Keratinocyte (primary cell): ENCODE data around the gene TPMT.

Experiments used
- CTCF ChIP-seq, 3 experiments: IDR thresholded peaks in 1 of 3; conservative IDR thresholded peaks in 1 of 3; optimal IDR thresholded peaks in 1 of 3; 2 replicates in 2 of 3; 3 replicates in 1 of 3; pipeline versions ENCODE3 to v1.5.1; 2011; ENCODE audit warnings: low read length in 3 of 3, mild to moderate bottlenecking in 3 of 3, moderate library complexity in 2 of 3, control low read depth in 1 of 3, inconsistent platforms in 1 of 3; ENCODE audit not compliant: insufficient read depth in 2 of 3; ENCODE audit errors: extremely low read depth in 1 of 3
- EZH2 ChIP-seq: IDR thresholded peaks from one replicate; pipeline ENCODE4 v1.6.1; 2012; ENCODE audit warnings: inconsistent platforms, mild to moderate bottlenecking, low read length, moderate library complexity

GRCh38 chr6:18142591-18142861 is 12.4 kb downstream of the TPMT start:
- no peak for TF ChIP-seq EZH2
- TF ChIP-seq CTCF (optimal IDR thresholded peaks at IDR 0.05 in 1 of 3, IDR thresholded peaks at IDR 0.05 in 1 of 3, conservative IDR thresholded peaks at IDR 0.05 in 1 of 3; ENCODE audit: extremely low read depth in 1 of 3, insufficient read depth in 2 of 3, low read length in 3 of 3): no peak
